GM23338 (cell line): Measurements from ENCODE around the gene BCAS1.

Source experiments
- CREB1 ChIP-seq: fragments of 250-450 bp; sonication (Bioruptor Pico); IDR thresholded peaks from 2 replicates; pipeline ENCODE4 v1.5.0; 2020; ENCODE audit warnings: low read depth, mild to moderate bottlenecking, moderate library complexity
- CTCF ChIP-seq, 2 experiments: fragments of 200-600 bp in 1 of 2; sonication (generic) in 1 of 2; conservative IDR thresholded peaks; 2 replicates each; pipeline versions ENCODE4 v1.5.1 to v1.6.1; 2016 to 2017; ENCODE audit warnings: antibody characterized with exemption in 2 of 2, low read depth in 2 of 2, mild to moderate bottlenecking in 2 of 2, moderate library complexity in 1 of 2
- EZH2 ChIP-seq: fragments of 200-600 bp; sonication (generic); IDR thresholded peaks from one replicate; pipeline ENCODE4 v1.8.0; 2017; ENCODE audit warnings: antibody characterized with exemption, mild to moderate bottlenecking, low read depth; ENCODE audit not compliant: unreplicated experiment
- EZH2phosphoT487 ChIP-seq: fragments of 200-600 bp; sonication (generic); IDR thresholded peaks from one replicate; pipeline ENCODE4 v1.8.1; 2018; ENCODE audit warnings: antibody characterized with exemption; ENCODE audit not compliant: unreplicated experiment
- POLR2AphosphoS5 ChIP-seq: IDR thresholded peaks from 2 replicates; pipeline ENCODE4 v1.6.1; 2016; ENCODE audit warnings: antibody characterized with exemption, low read depth
- REST ChIP-seq: IDR thresholded peaks from one replicate; pipeline ENCODE4 v1.6.1; 2018; ENCODE audit warnings: antibody characterized with exemption; ENCODE audit not compliant: unreplicated experiment

- no peak for TF ChIP-seq POLR2AphosphoS5
- TF ChIP-seq CTCF (conservative IDR thresholded peaks at IDR 0.05; ENCODE audit: low read depth in 2 of 2) = no peak
- no peak for TF ChIP-seq EZH2
- TF ChIP-seq CREB1 = no peak
- no peak for TF ChIP-seq REST
- no peak for TF ChIP-seq EZH2phosphoT487
Measured at GRCh38 chr20:53896041-53896440, 174.4 kb downstream of the BCAS1 start.
